22Rv1 (cell line): ENCODE measurements around the gene HIPK2.

Source experiments
- CTCF ChIP-seq: fragments of 450-650 bp; IDR thresholded peaks from 2 replicates; pipeline ENCODE4 v1.5.1; 2017; ENCODE audit warnings: mild to moderate bottlenecking
- ZFX ChIP-seq: fragments of 450-650 bp; IDR thresholded peaks from 2 replicates; pipeline ENCODE4 v1.6.1; 2017; ENCODE audit warnings: antibody characterized with exemption, borderline replicate concordance

DNA sequence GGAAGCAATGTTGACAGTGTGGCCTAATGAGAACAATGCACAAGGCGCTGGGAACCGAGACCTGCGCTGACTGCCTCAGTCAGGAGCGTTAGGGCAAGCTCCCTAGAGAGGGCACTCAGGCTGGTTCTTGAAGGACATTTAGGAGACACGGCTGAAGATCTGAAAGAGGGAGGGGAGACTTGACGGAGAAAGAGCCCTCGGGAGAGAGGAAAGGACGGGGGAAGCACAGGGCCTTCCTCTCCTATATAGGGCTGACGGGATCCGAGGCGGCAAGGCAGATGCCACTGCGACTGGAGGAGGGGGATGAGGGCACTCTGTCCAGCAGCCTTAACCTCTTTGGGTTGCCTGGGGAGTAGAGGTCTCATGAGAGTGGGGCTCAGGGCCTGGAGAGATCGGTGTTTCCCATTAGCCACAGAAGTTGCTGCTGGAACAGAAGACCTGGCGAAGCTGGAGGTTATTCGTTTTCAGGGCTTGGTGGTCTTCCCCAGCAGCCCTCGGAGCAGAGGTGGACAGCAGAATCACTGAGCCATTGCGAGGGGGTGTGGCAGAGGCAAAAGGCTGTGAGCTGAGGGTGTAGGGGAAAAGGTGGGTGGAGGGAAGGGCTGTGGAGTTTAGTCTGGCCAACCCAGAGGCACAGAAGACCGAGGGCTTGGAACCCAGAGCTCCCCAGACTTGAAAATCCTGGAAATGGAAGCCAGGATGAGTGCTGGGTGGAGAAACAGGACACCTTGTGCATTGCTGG is 218.3 kb downstream of the HIPK2 start:
- no peak for TF ChIP-seq CTCF
- no peak for TF ChIP-seq ZFX
